Activated CD4-positive, alpha-beta T cell treated with anti-CD3 and anti-CD28 coated beads for 24 hours (primary cell): ENCODE measurements around the gene ZC3H7B.
"Not testable (repeated sequence)": the region's sequence is repeated elsewhere in the genome, so short reads cannot be mapped to it uniquely, and the experiment has no call there.

Experiments
- DNase-seq, 2 donors: peaks; one replicate each; pipeline ENCODE4 v3.0.0-alpha.2; 2020; ENCODE audit warnings: low read depth in 2 of 2

The ZC3H7B gene

GRCh38 chr22:41285820-41286638, 15.3 kb upstream of the ZC3H7B start, which contains the start of gene RANGAP1:
Gene RANGAP1 (minus strand): TSS chr22:41286187. CDS start chr22:41281044, 5,143 bp downstream.
- DNase-seq: peak; percentile 94 to 96

DNA sequence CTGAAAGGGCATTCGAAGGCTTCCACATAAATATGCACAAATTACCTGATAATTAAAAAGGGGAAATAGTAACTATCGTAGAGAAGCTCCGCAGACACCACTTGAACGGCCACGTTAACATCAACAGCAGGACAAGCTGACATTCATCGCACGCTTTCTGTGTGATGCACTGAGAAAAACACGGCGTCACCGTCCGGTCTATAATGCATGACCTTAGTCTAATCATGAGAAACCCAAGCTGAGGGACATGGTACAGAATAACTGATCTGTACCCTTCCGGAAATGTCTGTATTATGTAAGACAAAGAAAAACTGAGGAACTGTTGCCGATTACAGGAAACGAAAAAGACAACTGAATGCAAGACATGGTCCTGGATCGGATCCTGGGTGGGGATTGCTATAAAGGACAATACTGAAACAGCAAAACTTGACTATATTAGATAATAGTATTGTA, 14.7 kb upstream of the ZC3H7B start:
- DNase-seq: no peak

DNA sequence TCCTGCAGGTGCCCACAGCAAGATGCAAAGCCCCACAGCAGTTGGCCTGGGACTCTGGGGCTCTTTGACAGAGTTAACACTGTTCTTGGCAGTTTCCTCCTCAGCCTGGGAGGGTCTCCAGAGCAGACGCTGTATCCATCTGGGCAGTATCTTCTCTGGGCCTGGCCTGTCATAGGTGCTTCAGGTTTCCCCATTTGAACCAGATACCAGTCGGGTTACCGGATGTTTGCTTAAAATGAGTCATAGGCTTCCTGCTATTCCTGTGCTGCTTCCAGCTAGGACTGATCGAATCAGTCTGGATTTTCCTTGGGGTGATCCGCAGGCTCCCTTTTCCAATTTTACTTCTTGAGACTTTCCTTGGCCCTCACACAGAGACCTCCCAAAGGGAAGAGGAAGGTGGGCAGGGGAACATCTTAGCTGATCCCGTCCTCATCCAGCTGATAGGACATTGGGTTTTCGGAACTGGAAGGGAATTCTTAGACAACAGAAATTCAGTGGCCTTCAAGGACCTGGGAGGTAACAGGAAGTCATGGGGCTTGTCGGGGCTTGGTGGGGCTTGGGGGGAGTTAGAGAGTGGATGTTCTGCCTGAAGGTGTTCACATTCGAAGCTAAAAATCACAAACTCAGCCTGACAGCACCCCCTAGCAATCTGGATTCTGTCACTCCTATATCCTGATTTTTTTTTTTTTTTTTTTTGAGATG, 12.9 kb upstream of the ZC3H7B start:
- DNase-seq: no peak

- DNase-seq: no peak
These were observed 11.7 kb upstream of the ZC3H7B start for GRCh38 chr22:41289671-41290070.

GRCh38 chr22:41290262-41291221, 10.8 kb upstream of the ZC3H7B start:
- DNase-seq: no peak

DNA sequence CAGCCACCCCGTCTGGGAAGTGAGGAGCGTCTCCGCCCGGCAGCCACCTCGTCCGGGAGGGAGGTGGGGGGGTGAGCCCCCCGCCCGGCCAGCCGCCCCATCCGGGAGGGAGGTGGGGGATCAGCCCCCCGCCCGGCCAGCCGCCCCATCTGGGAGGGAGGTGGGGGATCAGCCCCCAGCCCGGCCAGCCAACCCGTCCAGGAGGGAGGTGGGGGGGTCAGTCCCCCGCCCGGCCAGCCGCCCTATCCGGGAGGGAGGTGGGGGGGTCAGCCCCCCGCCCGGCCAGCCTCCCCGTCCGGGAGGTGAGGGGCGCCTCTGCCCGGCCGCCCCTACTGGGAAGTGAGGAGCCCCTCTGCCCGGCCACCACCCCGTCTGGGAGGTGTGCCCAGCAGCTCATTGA, 6.5 kb upstream of the ZC3H7B start:
- DNase-seq: not testable (repeated sequence)

DNA sequence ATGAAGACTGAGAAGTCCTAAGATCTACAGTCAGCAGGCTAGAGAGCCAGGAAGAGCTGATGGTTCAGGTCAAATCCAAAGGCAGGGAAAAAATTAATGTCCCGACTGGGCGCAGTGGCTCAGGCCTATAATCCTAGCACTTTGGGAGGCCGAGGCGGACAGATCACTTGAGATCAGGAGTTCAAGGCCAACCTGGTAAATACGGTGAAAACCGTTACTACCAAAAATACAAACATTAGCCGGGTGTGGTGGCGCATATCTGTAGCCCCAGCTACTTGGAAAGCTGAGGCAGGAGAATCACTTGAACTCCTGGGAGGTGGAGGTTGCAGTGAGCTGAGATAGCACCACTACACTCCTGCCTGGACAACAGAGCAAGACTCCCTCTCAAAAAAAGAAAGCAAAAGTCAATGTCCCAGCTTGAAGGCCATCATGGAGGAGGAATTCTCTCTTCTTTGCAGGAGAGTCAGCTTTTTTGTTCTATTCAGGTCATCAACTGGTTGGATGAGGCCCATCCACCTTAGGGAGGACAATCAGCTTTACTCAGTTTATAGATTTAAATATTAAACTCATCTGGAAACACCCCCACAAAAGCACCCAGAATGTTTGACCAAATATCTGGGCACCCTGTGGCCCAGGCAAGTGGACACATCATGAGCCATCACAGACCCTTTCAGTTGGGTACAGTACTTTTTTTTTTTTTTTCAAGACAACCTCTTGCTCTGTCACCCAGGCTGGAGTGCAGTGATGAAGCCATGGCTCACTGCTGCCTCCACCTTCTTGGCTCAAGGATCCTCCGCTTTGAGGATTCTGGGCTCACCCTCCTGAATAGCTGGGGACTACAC, 4.3 kb upstream of the ZC3H7B start:
- no peak for DNase-seq

- no peak for DNase-seq
These were observed 664 bp upstream of the ZC3H7B start for GRCh38 chr22:41300661-41301060.

GRCh38 chr22:41302021-41302767, 869 bp downstream of the ZC3H7B start:
- DNase-seq: no peak

DNA sequence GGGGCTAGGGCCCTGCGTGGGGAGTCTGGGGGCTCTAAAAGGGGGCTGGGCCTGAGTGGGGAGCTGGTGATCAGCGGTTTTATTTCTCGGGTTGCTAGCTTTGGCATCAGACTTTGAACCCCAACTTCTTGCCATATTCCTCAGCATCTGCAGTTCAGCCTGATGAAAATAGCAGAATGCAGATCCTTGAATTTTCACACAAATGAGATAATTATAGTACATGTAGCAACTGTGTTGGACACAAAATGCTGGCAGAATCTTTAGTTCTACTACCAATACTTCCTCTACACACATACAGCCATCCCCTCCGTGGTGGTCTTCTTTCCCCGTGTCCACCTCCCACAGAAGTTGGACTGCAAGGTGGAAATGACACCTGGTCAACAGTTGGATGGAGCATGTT, 1.5 kb downstream of the ZC3H7B start:
- no peak for DNase-seq

- no peak for DNase-seq
These were observed 4.3 kb downstream of the ZC3H7B start for GRCh38 chr22:41305646-41306045.

DNA sequence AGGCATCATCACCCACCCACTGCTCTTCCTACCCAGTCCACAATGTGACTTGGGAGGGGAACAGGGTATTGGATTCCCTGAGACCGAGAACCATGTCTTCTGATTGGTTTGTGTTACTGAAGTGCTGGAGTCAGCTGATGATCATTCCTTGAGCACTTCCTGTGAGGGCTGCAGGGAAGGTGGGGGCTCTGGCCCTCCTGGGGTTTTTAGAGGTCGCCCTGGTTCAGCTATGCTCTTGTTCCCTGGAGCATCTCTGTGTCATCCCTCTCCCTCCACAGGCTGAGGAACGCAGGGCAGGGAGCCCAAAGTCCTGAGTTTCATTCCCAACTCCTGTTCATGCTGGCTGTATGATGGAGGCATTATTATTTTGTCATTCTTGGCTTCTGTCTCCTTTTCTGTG, 6.7 kb downstream of the ZC3H7B start:
- no peak for DNase-seq

GRCh38 chr22:41308544-41308947, 7.2 kb downstream of the ZC3H7B start:
- no peak for DNase-seq

GRCh38 chr22:41310336-41310735, 9.0 kb downstream of the ZC3H7B start:
- DNase-seq: no peak

GRCh38 chr22:41311487-41311886, 10.2 kb downstream of the ZC3H7B start:
- DNase-seq: no peak

- no peak for DNase-seq
These were observed 13.5 kb downstream of the ZC3H7B start for GRCh38 chr22:41314821-41315220.

GRCh38 chr22:41315586-41315985, 14.3 kb downstream of the ZC3H7B start:
- DNase-seq: no peak

- DNase-seq: no peak
These were observed 19.3 kb downstream of the ZC3H7B start for GRCh38 chr22:41320416-41321240.

- DNase-seq: no peak
These were observed 23.6 kb downstream of the ZC3H7B start for GRCh38 chr22:41324821-41325528.
